ENCODE results near the gene BCKDHA. TPM values are rescaled to one million over a fixed set of nuclear protein-coding genes. Genes with fewer than 3 reads are reported as not detected.
"Not testable (repeated sequence)": the region's sequence is repeated elsewhere in the genome, so short reads cannot be mapped to it uniquely, and the experiment has no call there.

Gene BCKDHA
- total RNA-seq, 4 donors from 2014 or later, result 30.3 to 47.0 (median 39.1) TPM

DNA sequence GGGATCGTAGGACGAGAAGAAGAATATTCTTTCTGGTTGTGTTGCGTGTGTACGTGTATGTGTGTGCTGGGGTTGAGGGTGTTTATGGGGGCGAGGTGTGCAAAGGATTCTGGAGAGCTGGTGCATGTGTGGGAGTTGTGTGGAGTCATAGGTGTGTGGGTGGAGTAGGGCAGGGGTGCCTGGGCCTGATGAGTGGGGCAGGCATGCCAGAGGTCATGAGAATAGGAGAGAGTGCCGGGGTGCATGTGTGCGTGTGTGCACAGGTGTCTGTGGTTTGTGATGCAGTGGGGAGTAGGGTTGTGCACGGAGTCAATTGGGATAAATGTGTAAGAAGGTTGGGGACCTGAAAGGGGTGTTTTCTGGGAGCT is 20.6 kb upstream of the BCKDHA start:
- DNase-seq (ENCODE audit: low spot score) (no peak), ATAC-seq (ENCODE audit: low FRiP score) (peak; percentile 78)
- TF ChIP-seq, protein P1, sequence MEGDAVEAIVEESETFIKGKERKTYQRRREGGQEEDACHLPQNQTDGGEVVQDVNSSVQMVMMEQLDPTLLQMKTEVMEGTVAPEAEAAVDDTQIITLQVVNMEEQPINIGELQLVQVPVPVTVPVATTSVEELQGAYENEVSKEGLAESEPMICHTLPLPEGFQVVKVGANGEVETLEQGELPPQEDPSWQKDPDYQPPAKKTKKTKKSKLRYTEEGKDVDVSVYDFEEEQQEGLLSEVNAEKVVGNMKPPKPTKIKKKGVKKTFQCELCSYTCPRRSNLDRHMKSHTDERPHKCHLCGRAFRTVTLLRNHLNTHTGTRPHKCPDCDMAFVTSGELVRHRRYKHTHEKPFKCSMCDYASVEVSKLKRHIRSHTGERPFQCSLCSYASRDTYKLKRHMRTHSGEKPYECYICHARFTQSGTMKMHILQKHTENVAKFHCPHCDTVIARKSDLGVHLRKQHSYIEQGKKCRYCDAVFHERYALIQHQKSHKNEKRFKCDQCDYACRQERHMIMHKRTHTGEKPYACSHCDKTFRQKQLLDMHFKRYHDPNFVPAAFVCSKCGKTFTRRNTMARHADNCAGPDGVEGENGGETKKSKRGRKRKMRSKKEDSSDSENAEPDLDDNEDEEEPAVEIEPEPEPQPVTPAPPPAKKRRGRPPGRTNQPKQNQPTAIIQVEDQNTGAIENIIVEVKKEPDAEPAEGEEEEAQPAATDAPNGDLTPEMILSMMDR (IDR thresholded peaks at IDR 0.05), result no peak

DNA sequence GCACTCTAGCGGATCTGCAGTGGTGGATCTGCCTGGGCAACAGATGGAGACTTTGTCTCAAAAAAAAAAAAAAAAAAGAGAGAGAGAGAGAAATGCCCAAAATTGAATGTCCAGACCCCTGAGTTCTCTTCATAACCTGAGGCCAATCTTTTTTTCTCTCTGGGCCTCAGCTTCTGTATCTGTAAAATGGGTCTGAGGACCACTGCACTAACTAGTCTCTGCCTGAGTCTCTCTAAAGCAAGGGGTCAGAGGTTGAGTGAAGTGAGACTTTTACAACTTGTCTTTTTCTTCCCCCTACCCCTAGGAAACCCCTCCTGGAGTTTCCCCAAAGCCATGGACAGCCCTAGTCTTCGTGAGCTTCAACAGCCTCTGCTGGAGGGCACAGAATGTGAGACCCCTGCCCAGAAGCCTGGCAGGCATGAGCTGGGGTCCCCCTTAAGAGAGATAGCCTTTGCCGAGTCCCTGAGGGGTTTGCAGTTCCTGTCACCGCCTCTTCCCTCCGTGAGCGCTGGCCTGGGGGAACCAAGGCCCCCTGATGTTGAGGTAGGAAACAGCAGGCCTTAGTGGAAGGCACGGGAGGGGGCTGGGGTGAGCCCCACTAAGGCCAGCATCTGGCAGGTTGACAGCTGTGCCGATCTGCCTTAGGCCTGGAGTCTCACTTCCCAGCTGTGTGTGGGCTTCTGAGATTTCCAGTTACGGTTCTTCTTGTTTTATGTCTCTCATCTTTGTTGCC is 19.5 kb upstream of the BCKDHA start:
- ATAC-seq (ENCODE audit: low FRiP score), result no peak
- TF ChIP-seq, protein P1 (IDR thresholded peaks at IDR 0.05), result no peak
- no peak for DNase-seq (ENCODE audit: low spot score)

DNA sequence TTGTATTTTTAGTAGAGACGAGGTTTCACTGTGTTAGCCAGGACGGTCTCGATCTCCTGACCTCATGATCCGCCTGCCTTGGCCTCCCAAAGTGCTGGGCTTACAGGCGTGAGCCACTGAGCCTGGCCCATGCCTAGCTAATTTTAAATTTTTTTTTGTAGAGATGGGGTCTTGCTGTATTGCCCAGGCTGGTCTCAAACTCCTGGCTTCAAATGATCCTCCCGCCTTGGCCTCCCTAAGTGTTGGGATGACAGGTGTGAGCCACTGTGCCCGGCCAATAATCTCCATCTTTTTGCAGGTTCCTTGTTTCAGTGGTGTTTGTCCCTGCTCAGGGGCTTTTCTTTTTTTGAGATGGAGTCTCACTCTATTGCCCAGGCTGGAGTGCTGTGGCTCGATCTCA is 16.1 kb upstream of the BCKDHA start:
- not testable (repeated sequence) for ATAC-seq (ENCODE audit: low FRiP score); DNase-seq (ENCODE audit: low spot score)

DNA sequence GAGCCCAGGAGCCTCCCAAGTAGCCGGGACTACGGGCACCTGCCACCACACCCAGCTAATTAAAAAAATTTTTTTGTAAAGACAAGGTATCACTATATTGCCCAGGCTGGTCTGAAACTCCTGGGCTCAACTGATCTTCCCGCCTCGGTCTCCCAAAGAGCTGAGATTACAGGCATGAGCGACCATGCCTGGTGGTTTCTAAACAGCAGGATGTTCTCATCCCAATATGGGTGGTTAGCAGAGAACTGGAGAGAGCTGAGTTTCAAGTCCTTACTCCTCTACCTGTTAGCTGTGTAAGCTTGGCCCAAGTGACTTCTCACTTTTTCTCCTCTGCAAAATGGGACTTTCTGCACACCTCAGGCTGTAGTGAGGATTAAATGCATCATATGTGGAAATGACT is 13.3 kb upstream of the BCKDHA start:
- TF ChIP-seq, protein P1 (IDR thresholded peaks at IDR 0.05), result no peak
- ATAC-seq (ENCODE audit: low FRiP score) (no peak), DNase-seq (ENCODE audit: low spot score) (no peak)

DNA sequence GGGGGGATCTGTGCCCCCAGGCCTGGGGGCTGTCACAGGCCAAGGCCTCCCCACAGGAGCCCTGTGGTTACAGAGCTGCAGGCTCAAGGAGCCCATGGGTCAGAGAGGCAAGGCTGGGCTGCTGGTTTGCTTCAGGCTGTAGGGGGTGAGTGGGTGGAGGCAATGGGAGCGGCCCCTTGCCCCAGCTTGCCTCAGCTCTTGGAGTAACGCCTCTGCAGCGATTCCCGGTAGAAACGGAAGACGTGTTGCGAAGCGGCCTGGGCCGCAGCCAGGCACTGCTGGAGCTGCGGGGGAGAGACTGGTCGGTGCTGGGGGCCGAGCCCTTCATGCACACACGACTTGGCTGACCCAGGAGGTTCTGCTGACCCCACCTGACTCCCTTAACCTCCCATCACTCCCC is 11.2 kb upstream of the BCKDHA start:
- TF ChIP-seq, protein P1 (IDR thresholded peaks at IDR 0.05), result no peak

DNA sequence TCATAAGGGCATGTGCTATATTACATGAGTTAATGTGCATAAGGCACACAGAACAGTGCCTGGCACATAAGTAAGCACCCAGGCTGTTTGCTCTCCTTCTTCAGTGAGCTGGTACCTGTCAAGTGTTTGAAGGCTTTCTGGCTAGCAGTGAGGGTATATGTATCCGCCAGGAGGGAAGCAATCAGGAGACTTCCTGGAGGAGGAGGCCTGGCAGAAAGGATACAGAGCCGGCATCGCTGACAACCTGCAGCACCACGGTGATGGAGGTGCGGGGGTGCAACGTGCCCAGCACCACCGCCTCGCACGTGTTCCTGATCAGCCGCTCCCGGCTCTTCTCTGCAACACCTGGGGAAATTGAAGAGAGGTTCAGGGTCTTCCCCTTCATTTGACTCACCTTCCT is 6.0 kb upstream of the BCKDHA start:
- TF ChIP-seq, protein P1 (IDR thresholded peaks at IDR 0.05), result no peak
- ATAC-seq (ENCODE audit: low FRiP score), result no peak

More for the DNA sequence above, 11.2 kb upstream of the BCKDHA start:
- DNase-seq (ENCODE audit: low spot score) (peak; percentile 32), ATAC-seq (ENCODE audit: low FRiP score) (peak; percentile 90)

DNA sequence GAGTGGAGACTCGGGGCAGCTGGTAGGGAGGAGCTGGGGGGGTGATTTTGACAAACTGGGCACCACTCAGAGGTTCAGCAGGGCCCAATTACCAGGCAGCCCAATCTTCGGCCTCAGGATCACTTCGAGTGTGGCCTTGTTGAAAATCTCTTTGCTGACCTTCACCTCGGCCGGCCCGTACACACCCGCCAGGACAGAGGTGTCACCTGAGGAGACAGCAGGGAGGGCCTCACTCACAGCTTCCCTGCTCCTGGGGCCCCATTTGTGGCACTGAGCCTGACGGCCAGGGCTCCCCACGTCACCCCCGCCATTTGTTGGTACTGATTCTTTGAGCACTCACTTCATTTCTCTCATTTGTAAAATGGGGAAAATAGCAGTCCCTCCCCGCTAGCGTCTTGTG is 4.8 kb upstream of the BCKDHA start:
- ATAC-seq (ENCODE audit: low FRiP score) (no peak), DNase-seq (ENCODE audit: low spot score) (no peak)
- TF ChIP-seq, protein P1 (IDR thresholded peaks at IDR 0.05), result no peak

More for the DNA sequence above, 6.0 kb upstream of the BCKDHA start:
- DNase-seq (ENCODE audit: low spot score), result no peak
